ENCODE data around the gene MCM7. TPM values are rescaled to one million over a fixed set of nuclear protein-coding genes. Genes with fewer than 3 reads are reported as not detected.

MCM7 gene
- total and polyA plus RNA-seq, 2 donors (not counting 1 experiment from before 2014, with no cell fraction given) = 24.4 to 34.3 TPM

DNA sequence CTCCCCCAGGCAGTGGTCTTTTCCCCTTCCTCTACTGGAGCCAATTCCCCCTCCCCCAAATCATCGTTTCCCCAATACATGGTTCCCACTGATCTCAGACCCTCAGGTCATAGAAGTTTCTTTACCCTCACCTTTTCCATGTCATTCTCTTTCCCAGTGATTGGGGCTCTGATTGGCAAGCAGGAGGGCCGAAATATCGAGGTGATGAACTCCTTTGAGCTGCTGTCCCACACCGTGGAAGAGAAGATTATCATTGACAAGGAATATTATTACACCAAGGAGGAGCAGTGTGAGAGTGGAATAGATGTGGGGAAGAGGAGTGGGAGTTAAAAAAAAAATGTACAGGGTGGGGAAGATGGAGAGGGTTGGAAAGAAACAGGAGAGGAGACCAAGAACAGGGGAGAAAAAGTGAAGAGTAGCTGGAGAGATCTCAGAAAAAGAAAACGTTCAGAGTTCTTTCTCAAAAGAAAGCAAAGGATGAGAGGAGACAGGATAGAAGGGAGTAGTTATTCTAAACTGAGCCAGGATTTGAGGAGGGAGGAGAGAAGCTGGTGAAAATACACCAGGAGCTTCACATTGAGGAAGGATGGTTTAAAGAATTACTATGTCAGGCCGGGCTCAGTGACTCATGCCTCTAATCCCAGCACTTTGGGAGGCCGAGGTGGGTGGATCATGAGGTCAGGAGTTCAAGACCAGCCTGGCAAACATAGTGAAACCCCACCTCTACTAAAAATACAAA is 11.6 kb downstream of the MCM7 start:
- no peak overlapping the region for H2AFZ ChIP-seq (ENCODE audit: low read length)
- peak overlapping the region; percentile 99 for H3K4me2 ChIP-seq (ENCODE audit: extremely low read depth, insufficient read depth, low read length)
- DNase-seq (ENCODE audit: low read depth in 2 of 2) = peak in 1 of 2 donors; percentile 41
- no peaks in the 10 kb centered on the region for H3K9me3 ChIP-seq (ENCODE audit: control insufficient read depth, insufficient read depth, low read depth, low read length)
- H3K4me1 ChIP-seq (ENCODE audit: control insufficient read depth, extremely low read depth, insufficient read depth, low read length) = peaks cover 28% of the 10 kb centered on the region
- H3K27me3 ChIP-seq (ENCODE audit: control insufficient read depth, insufficient read depth, low read length) = no peaks in the 10 kb centered on the region
- peaks cover 27% of the 10 kb centered on the region for H3K79me2 ChIP-seq (ENCODE audit: control insufficient read depth, insufficient read depth, low read length)
- peak overlapping the region; percentile 74 to 93 (median 84) for H3K4me3 ChIP-seq (replicated peaks in 1 of 4; ENCODE audit: control extremely low read depth in 1 of 4, insufficient read depth in 1 of 4, low read depth in 3 of 4, low read length in 4 of 4)
- TF ChIP-seq, protein P1, sequence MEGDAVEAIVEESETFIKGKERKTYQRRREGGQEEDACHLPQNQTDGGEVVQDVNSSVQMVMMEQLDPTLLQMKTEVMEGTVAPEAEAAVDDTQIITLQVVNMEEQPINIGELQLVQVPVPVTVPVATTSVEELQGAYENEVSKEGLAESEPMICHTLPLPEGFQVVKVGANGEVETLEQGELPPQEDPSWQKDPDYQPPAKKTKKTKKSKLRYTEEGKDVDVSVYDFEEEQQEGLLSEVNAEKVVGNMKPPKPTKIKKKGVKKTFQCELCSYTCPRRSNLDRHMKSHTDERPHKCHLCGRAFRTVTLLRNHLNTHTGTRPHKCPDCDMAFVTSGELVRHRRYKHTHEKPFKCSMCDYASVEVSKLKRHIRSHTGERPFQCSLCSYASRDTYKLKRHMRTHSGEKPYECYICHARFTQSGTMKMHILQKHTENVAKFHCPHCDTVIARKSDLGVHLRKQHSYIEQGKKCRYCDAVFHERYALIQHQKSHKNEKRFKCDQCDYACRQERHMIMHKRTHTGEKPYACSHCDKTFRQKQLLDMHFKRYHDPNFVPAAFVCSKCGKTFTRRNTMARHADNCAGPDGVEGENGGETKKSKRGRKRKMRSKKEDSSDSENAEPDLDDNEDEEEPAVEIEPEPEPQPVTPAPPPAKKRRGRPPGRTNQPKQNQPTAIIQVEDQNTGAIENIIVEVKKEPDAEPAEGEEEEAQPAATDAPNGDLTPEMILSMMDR (conservative IDR thresholded peaks at IDR 0.05 in 1 of 2, IDR thresholded peaks at IDR 0.05 in 1 of 2; ENCODE audit: low read depth in 1 of 2, low read length in 2 of 2) = no peak
- TF ChIP-seq EZH2 (IDR thresholded peaks at IDR 0.05; ENCODE audit: low read length, missing control alignments) = no peak
- no peaks in the 10 kb centered on the region for H4K20me1 ChIP-seq (ENCODE audit: control insufficient read depth, extremely low read depth, insufficient read depth, low read length)
- H3K27ac ChIP-seq (ENCODE audit: insufficient read depth, low read length) = peak overlapping the region; percentile 91
- peaks cover 37% of the 10 kb centered on the region for H3K36me3 ChIP-seq (ENCODE audit: control insufficient read depth, insufficient read depth, low read length)
- H3K9ac ChIP-seq (ENCODE audit: insufficient read depth, low read length) = peak overlapping the region; percentile 86

DNA sequence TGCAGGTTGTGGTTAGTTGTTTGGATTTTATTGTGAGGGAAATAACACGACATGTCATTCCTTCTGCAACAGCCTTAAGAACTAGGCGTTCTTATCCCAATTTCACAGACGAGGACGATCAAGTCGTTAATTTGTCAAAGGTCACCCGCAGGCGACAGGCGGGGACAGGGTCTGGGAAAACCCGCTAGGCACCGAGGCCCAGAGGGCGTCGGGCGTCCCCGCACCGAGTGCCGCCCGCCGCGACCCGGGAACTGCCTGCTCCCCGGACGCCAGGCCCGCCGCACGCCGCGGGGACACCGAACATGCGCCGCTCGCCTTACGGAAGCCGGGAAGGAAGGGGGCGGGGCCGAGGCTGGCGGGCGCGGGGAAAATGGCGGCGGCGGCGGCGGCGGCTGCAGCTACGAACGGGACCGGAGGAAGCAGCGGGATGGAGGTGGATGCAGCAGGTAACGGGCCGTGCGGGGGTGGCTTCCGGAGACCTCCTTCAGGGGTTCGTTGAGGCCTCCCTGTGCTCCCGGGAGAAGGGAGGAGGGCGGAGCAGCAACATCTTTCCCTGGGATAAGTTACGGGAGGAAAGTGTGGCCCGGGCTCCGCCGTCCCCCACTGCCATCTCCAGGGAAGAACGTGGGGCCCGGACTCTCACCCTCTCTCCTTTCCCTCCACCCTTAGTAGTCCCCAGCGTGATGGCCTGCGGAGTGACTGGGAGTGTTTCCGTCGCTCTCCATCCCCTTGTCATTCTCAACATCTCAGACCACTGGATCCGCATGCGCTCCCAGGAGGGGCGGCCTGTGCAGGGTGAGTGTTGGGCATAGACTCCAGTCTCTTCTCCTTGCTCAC is 12.4 kb downstream of the MCM7 start, which contains the start of gene COPS6:
Gene COPS6 (plus strand): TSS at position 349 of the 837 bp plus-strand sequence. CDS start 22 bp downstream, at position 371.
- DNase-seq (ENCODE audit: low read depth in 2 of 2) = peak; percentile 75 to 81
- H3K27me3 ChIP-seq (ENCODE audit: control insufficient read depth, insufficient read depth, low read length) = no peaks in the 10 kb centered on the region
- H4K20me1 ChIP-seq (ENCODE audit: control insufficient read depth, extremely low read depth, insufficient read depth, low read length) = no peaks in the 10 kb centered on the region
- peaks cover 28% of the 10 kb centered on the region for H3K4me1 ChIP-seq (ENCODE audit: control insufficient read depth, extremely low read depth, insufficient read depth, low read length)
- peak within 1 kb of the TSS; percentile 91 for H3K27ac ChIP-seq (ENCODE audit: insufficient read depth, low read length)
- H3K9ac ChIP-seq (ENCODE audit: insufficient read depth, low read length) = peak within 1 kb of the TSS; percentile 86
- TF ChIP-seq, protein P1 (conservative IDR thresholded peaks at IDR 0.05 in 1 of 2, IDR thresholded peaks at IDR 0.05 in 1 of 2; ENCODE audit: low read depth in 1 of 2, low read length in 2 of 2) = no peak
- TF ChIP-seq EZH2 (IDR thresholded peaks at IDR 0.05; ENCODE audit: low read length, missing control alignments) = no peak
- H2AFZ ChIP-seq (ENCODE audit: low read length) = peak within 1 kb of the TSS; percentile 87
- peak within 1 kb of the TSS; percentile 99 for H3K4me2 ChIP-seq (ENCODE audit: extremely low read depth, insufficient read depth, low read length)
- H3K79me2 ChIP-seq (ENCODE audit: control insufficient read depth, insufficient read depth, low read length) = peaks cover 24% of the 10 kb centered on the region
- peak within 1 kb of the TSS; percentile 74 to 93 (median 84) for H3K4me3 ChIP-seq (replicated peaks in 1 of 4; ENCODE audit: control extremely low read depth in 1 of 4, insufficient read depth in 1 of 4, low read depth in 3 of 4, low read length in 4 of 4)
- H3K9me3 ChIP-seq (ENCODE audit: control insufficient read depth, insufficient read depth, low read depth, low read length) = no peaks in the 10 kb centered on the region
- peaks cover 32% of the 10 kb centered on the region for H3K36me3 ChIP-seq (ENCODE audit: control insufficient read depth, insufficient read depth, low read length)

DNA sequence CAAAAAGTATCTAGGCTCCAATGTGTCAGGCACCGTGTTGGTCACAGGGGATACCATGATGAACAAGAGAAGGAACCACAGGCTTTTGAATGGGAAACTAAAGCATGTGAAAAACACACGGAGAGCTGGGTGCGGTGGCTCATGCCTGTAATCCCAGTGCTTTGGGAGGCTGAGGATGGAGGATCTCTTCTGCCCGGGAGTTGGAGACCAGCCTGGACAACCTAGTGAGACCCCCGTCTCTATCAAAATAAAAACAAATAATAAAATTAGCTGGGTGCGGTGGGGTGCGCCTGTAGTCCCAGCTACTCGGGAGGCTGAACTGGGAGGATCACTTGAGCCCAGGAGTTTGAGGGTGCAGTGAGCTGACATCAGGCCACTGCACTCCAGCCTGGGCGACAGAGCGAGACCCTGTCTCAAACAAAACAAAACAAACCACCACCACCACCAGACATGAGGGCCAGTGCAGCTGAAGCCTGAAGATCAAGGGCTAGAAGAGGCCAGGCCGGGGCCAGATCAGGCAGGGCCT is 13.0 kb downstream of the MCM7 start:
- Histone ChIP-seq H3K27ac (ENCODE audit: insufficient read depth, low read length) (peak overlapping the region; percentile 91), H3K9me3 (ENCODE audit: control insufficient read depth, insufficient read depth, low read depth, low read length) (no peaks in the 10 kb centered on the region), H3K79me2 (ENCODE audit: control insufficient read depth, insufficient read depth, low read length) (peaks cover 23% of the 10 kb centered on the region), H3K4me3 (replicated peaks in 1 of 4; ENCODE audit: control extremely low read depth in 1 of 4, insufficient read depth in 1 of 4, low read depth in 3 of 4, low read length in 4 of 4) (peak overlapping the region; percentile 55 to 93 (median 82)), H3K27me3 (ENCODE audit: control insufficient read depth, insufficient read depth, low read length) (no peaks in the 10 kb centered on the region), H3K4me2 (ENCODE audit: extremely low read depth, insufficient read depth, low read length) (peak overlapping the region; percentile 92), H3K36me3 (ENCODE audit: control insufficient read depth, insufficient read depth, low read length) (peaks cover 25% of the 10 kb centered on the region), H2AFZ (ENCODE audit: low read length) (peak overlapping the region; percentile 55), H3K9ac (ENCODE audit: insufficient read depth, low read length) (peak overlapping the region; percentile 86), H3K4me1 (ENCODE audit: control insufficient read depth, extremely low read depth, insufficient read depth, low read length) (peaks cover 28% of the 10 kb centered on the region), H4K20me1 (ENCODE audit: control insufficient read depth, extremely low read depth, insufficient read depth, low read length) (no peaks in the 10 kb centered on the region)
- no peak for DNase-seq (ENCODE audit: low read depth in 2 of 2)
- TF ChIP-seq, protein P1 (conservative IDR thresholded peaks at IDR 0.05 in 1 of 2, IDR thresholded peaks at IDR 0.05 in 1 of 2; ENCODE audit: low read depth in 1 of 2, low read length in 2 of 2) = no peak
- TF ChIP-seq EZH2 (IDR thresholded peaks at IDR 0.05; ENCODE audit: low read length, missing control alignments) = no peak

Measured in fibroblast of lung (primary cell).